ENCODE results near the gene MIOS.

Gene MIOS

GRCh38 chr7:7584653-7585052, 18.0 kb downstream of the MIOS start:
- no peak for DNase-seq

GRCh38 chr7:7585241-7585928, 18.7 kb downstream of the MIOS start:
- no peak for DNase-seq

- DNase-seq, result no peak
Observed at GRCh38 chr7:7595451-7595850, 28.8 kb downstream of the MIOS start.

GRCh38 chr7:7596176-7596575, 29.5 kb downstream of the MIOS start:
- DNase-seq, result no peak

- DNase-seq, result no peak
Observed at GRCh38 chr7:7607010-7607409, 40.3 kb downstream of the MIOS start.

- DNase-seq, result no peak
Observed at GRCh38 chr7:7609330-7609729, 42.6 kb downstream of the MIOS start.

- DNase-seq, result no peak
Observed at GRCh38 chr7:7612519-7612918, 45.8 kb downstream of the MIOS start.

- no peak for DNase-seq
Observed at GRCh38 chr7:7613210-7613609, 46.5 kb downstream of the MIOS start.

- DNase-seq, result no peak
Observed at GRCh38 chr7:7614018-7614741, 47.5 kb downstream of the MIOS start.

- no peak for DNase-seq
Observed at GRCh38 chr7:7617550-7617949, 50.9 kb downstream of the MIOS start.

GRCh38 chr7:7618410-7618809, 51.7 kb downstream of the MIOS start:
- no peak for DNase-seq

- no peak for DNase-seq
Observed at GRCh38 chr7:7620236-7620635, 53.6 kb downstream of the MIOS start.

- no peak for DNase-seq
Observed at GRCh38 chr7:7620644-7621210, 54.0 kb downstream of the MIOS start.

GRCh38 chr7:7628476-7628875, 61.8 kb downstream of the MIOS start:
- no peak for DNase-seq

GRCh38 chr7:7630626-7631329, 64.1 kb downstream of the MIOS start:
- DNase-seq, result no peak

- DNase-seq, result no peak
Observed at GRCh38 chr7:7639421-7639820, 72.7 kb downstream of the MIOS start.

- DNase-seq, result no peak
Observed at GRCh38 chr7:7639847-7640220, 73.2 kb downstream of the MIOS start.

- DNase-seq, result peak; percentile 97
Observed at GRCh38 chr7:7640221-7641128, 73.8 kb downstream of the MIOS start, which contains the start of gene UMAD1. UMAD1 (plus strand) TSS chr7:7640752; CDS start chr7:7673372, 32,620 bp downstream.

- no peak for DNase-seq
Observed at GRCh38 chr7:7641129-7641663, 74.5 kb downstream of the MIOS start.

- no peak for DNase-seq
Observed at GRCh38 chr7:7642081-7642480, 75.4 kb downstream of the MIOS start.

GRCh38 chr7:7647495-7648036, 80.9 kb downstream of the MIOS start:
- no peak for DNase-seq

GRCh38 chr7:7650682-7651206, 84.1 kb downstream of the MIOS start:
- DNase-seq, result no peak
